HepG2 (cell line): ENCODE measurements around the gene SLC12A9. TPM values are rescaled to one million over a fixed set of nuclear protein-coding genes. Genes with fewer than 3 reads are reported as not detected.

Experiments used
- ATAC-seq: fragments of 200-7000 bp; cut with Tn5 transposase; 3 replicates; pipeline ENCODE4 v1.9.1; 2020; ENCODE audit warnings: mild to moderate bottlenecking, moderate library complexity
- BruUV-seq: library from RNA; stranded (reverse); fragments of 400-500 nt; replicated peaks from 2 replicates; lab custom pipeline; 2021; lab: Mats Ljungman, UMichigan
- CTCF ChIA-PET: fragments of 300-600 bp; formaldehyde crosslinking; extraction: SDS; loops from one replicate; lab custom pipeline; 2021; ENCODE audit warnings: low total read pairs, inconsistent platforms, low intra/inter-chr PET ratio; lab: Yijun Ruan, JAX
- POLR2A ChIA-PET: fragments of 350-600 bp; sonication (Branson Sonifier 250); formaldehyde crosslinking; loops from one replicate; lab custom pipeline; 2020; ENCODE audit warnings: antibody characterized with exemption, inconsistent platforms; lab: Yijun Ruan, JAX
- DNase-seq: peaks from one replicate; pipeline ENCODE4 v3.0.0-alpha.2; 2015; ENCODE audit warnings: low spot score
- FAIRE-seq: peaks from 3 replicates; lab custom pipeline; 2011; peaks lifted over from hg19 to GRCh38; lab: Jason Lieb, UNC
- H2AFZ ChIP-seq: one replicate; pipeline ENCODE4 v1.6.1; 2011; ENCODE audit warnings: low read length, inconsistent platforms
- H3K27ac ChIP-seq: fragments of 300-600 bp; 3 replicates; pipeline ENCODE4 v1.8.0; 2011; ENCODE audit warnings: mixed run types, mild to moderate bottlenecking, mixed read lengths, low read length, inconsistent platforms; ENCODE audit not compliant: insufficient read depth; ENCODE audit errors: extremely low read length
- H3K27me3 ChIP-seq, 2 experiments: fragments of 200-600 bp in 1 of 2; 2 replicates in 1 of 2; 3 replicates in 1 of 2; pipeline versions ENCODE4 v1.6.0 to v1.8.0; 2011; ENCODE audit warnings: low read length in 2 of 2, mild to moderate bottlenecking in 2 of 2, moderate library complexity in 2 of 2, inconsistent platforms in 1 of 2; ENCODE audit not compliant: insufficient read depth in 2 of 2, control insufficient read depth in 1 of 2
- H3K36me3 ChIP-seq, 2 experiments: fragments of 200-600 bp in 1 of 2; replicated peaks in 1 of 2; 2 replicates in 1 of 2; 3 replicates in 1 of 2; pipeline versions ENCODE4 v1.5.1 to v1.8.0; 2011; ENCODE audit warnings: low read length in 2 of 2, inconsistent platforms in 1 of 2; ENCODE audit not compliant: insufficient read depth in 2 of 2, control insufficient read depth in 1 of 2
- H3K4me1 ChIP-seq: 2 replicates; pipeline ENCODE4 v1.5.1; 2012; ENCODE audit warnings: low read length, inconsistent platforms; ENCODE audit not compliant: insufficient read depth
- H3K4me2 ChIP-seq: 2 replicates; pipeline ENCODE4 v1.6.0; 2011; ENCODE audit warnings: low read depth, low read length, inconsistent platforms
- H3K4me3 ChIP-seq, 3 experiments: fragments of 200-600 bp in 1 of 3; sonication (generic), shearing (Covaris generic) in 1 of 3; replicated peaks in 1 of 3; 2 replicates each; pipeline ENCODE4 v1.5.1; 2011 to 2016; ENCODE audit warnings: low read length in 3 of 3, inconsistent platforms in 2 of 3, low read depth in 2 of 3, mild to moderate bottlenecking in 2 of 3, control low read depth in 1 of 3, mixed read lengths in 1 of 3; ENCODE audit not compliant: insufficient read depth in 1 of 3
- H3K79me2 ChIP-seq: one replicate; pipeline ENCODE4 v1.6.1; 2011; ENCODE audit warnings: low read length, inconsistent platforms; ENCODE audit not compliant: insufficient read depth
- H3K9ac ChIP-seq: 2 replicates; pipeline ENCODE4 v1.6.0; 2011; ENCODE audit warnings: mild to moderate bottlenecking, low read depth, low read length, inconsistent platforms; ENCODE audit not compliant: insufficient read depth
- H3K9me3 ChIP-seq: 2 replicates; pipeline ENCODE4 v1.5.1; 2012; ENCODE audit warnings: mild to moderate bottlenecking, low read length
- H4K20me1 ChIP-seq: 2 replicates; pipeline ENCODE4 v1.6.0; 2011; ENCODE audit warnings: inconsistent platforms, mild to moderate bottlenecking, low read length, moderate library complexity; ENCODE audit not compliant: insufficient read depth
- RBM22 ChIP-seq: fragments of 200-400 bp; formaldehyde crosslinking; optimal IDR thresholded peaks from 2 replicates; pipeline ENCODE3; 2017; ENCODE audit warnings: mild to moderate bottlenecking, low read length, moderate library complexity
- SNAI1 ChIP-seq: sonication (generic); formaldehyde crosslinking; IDR thresholded peaks from 2 replicates; pipeline ENCODE4 v1.5.0; 2020; ENCODE audit warnings: mild to moderate bottlenecking, missing genetic modification reagents, borderline replicate concordance
- ZMYM3 ChIP-seq: sonication (generic); formaldehyde crosslinking; IDR thresholded peaks from 2 replicates; pipeline ENCODE4 v1.5.1; 2020; ENCODE audit warnings: mild to moderate bottlenecking, missing genetic modification reagents
- ZNF761 ChIP-seq: sonication (generic); formaldehyde crosslinking; conservative IDR thresholded peaks from 2 replicates; pipeline ENCODE4 v1.4.0; 2020; ENCODE audit warnings: mild to moderate bottlenecking, missing genetic modification reagents
- ZNF770 ChIP-seq: sonication (generic); formaldehyde crosslinking; IDR thresholded peaks from 2 replicates; pipeline ENCODE4 v1.5.0; 2020; ENCODE audit warnings: mild to moderate bottlenecking, missing genetic modification reagents
- WGBS: methylation state at CpG from one replicate; pipeline ENCODE4 v1.1.6; 2017; ENCODE audit warnings: low lambda C conversion rate; 5-methylcytosine and 5-hydroxymethylcytosine counted together
- in situ Hi-C: cut with HindIII; loops from 2 replicates; pipeline ENCODE4 v1.10.0; 2017; ENCODE audit warnings: low pct_unique_long_range_greater_than_20kb; ENCODE audit not compliant: extremely low pct_ligation_motif_present
- intact Hi-C: fragments of 100-400 bp; cut with micrococcal nuclease; formaldehyde crosslinking; loops from one replicate; pipeline ENCODE4 v1.10.0; 2022; ENCODE audit not compliant: unreplicated experiment
- polyA plus RNA-seq, 8 experiments: library from polyadenylated mRNA; depleted of rRNA in 3 of 8; stranded (reverse) in 7 of 8; unstranded in 1 of 8; fragments of >200 nt; fragmentation: Illumina TruSeq in 4 of 8; extraction: Trizol in 4 of 8; gene quantifications; 2 replicates each; pipeline versions ENCODE4 v1.2.1 to v1.2.3, GENCODE V29; 2011 to 2016; ENCODE audit warnings: low read depth in 4 of 8, missing spikeins in 1 of 8, mixed read lengths in 1 of 8; ENCODE audit not compliant: insufficient read depth in 1 of 8
- total RNA-seq, 5 experiments: library from RNA; depleted of rRNA; stranded (reverse); fragments of >200 nt; fragmentation: Illumina TruSeq; extraction: Trizol; gene quantifications; 2 replicates each; pipeline ENCODE4 v1.2.3, GENCODE V29; 2016; ENCODE audit warnings: low read depth in 1 of 5

SLC12A9 gene
- total and polyA plus RNA-seq, 2 of the 13 experiments (the other 11 are each of a cell fraction or from before 2014, with no cell fraction given) = 8.7 to 16.6 TPM

- H4K20me1 ChIP-seq = peaks cover 13% of the 10 kb centered on the region; the same call in 1 of the 2 replicates
- BruUV-seq = no TSS peak
- H3K27ac ChIP-seq = no peak overlapping the region
- H3K4me2 ChIP-seq = peak overlapping the region; percentile 95
- no peak for FAIRE-seq
- in situ Hi-C loops = no loop called here
- H3K4me3 ChIP-seq = peak overlapping the region in 2 of 3 experiments; percentile 87 to 90; a peak in 5 of 6 replicates
- WGBS = 90% methylated on average over 18 of the region's 18 CpGs
- H2AFZ ChIP-seq = no peak overlapping the region
- ChIA-PET CTCF (no interaction called here), POLR2A (interaction anchor here (1.3 to 4.1 kb wide), 3 partner anchors 10 to 27 kb away, joined by 6 to 69 read pairs (median 38); no protein-coding TSS in a partner anchor)
- TF ChIP-seq ZMYM3 (CRISPR knock-in tag) (no peak), SNAI1 (no peak), ZNF770 (CRISPR knock-in tag) (0 out of 2 replicates have a peak, but pooled peaks have one; percentile 37), ZNF761 (no peak), RBM22 (peak; percentile 28)
- DNase-seq = no peak
- no peaks in the 10 kb centered on the region for H3K9me3 ChIP-seq
- intact Hi-C loops = no loop called here
- no peak overlapping the region; the same call in 1 of the 2 replicates for H3K9ac ChIP-seq
- H3K4me1 ChIP-seq = peaks cover 45% of the 10 kb centered on the region
- H3K27me3 ChIP-seq = no peaks in the 10 kb centered on the region; a peak in 2 of 5 replicates
- H3K79me2 ChIP-seq = peaks cover 36% of the 10 kb centered on the region
- H3K36me3 ChIP-seq = peaks cover 22 to 32% of the 10 kb centered on the region in 2 experiments
- ATAC-seq = no peak
These were observed 27.9 kb upstream of the SLC12A9 start for GRCh38 chr7:100824499-100825214.
